Adrenal gland (tissue), 12 donors: ENCODE results near the gene NMRK1. TPM values are rescaled to one million over a fixed set of nuclear protein-coding genes. Genes with fewer than 3 reads are reported as not detected.

ENCODE experiments used
- DNase-seq, 7 donors: peaks; one replicate each; pipeline ENCODE4 v3.0.0-alpha.2; 2019 to 2020
- H3K27ac ChIP-seq, 5 donors: fragments of 200-600 bp; sonication (generic) in 4 of 5; 1 replicate in 3 of 5; 2 replicates in 2 of 5; pipeline versions ENCODE4 v1.5.1 to v1.8.0; 2016 to 2020; ENCODE audit warnings: mild to moderate bottlenecking in 1 of 5
- H3K27me3 ChIP-seq: fragments of 200-600 bp; 2 replicates; pipeline ENCODE4 v1.8.0; 2021
- H3K36me3 ChIP-seq, 2 donors: fragments of 200-600 bp; replicated peaks in 1 of 2; 1 replicate in 1 of 2; 2 replicates in 1 of 2; pipeline versions ENCODE4 v1.5.1 to v1.8.0; 2018 to 2022
- H3K4me1 ChIP-seq, 2 donors: fragments of 200-600 bp; replicated peaks in 1 of 2; 1 replicate in 1 of 2; 2 replicates in 1 of 2; pipeline versions ENCODE4 v1.5.1 to v1.8.0; 2018 to 2021
- H3K4me3 ChIP-seq, 4 donors: fragments of 200-600 bp; sonication (generic) in 3 of 4; one replicate each; pipeline ENCODE4 v1.5.1; 2016 to 2018
- H3K9me3 ChIP-seq, 3 donors: fragments of 200-600 bp; sonication (generic) in 1 of 3; replicated peaks in 1 of 3; 1 replicate in 2 of 3; 2 replicates in 1 of 3; pipeline versions ENCODE4 v1.5.1 to v1.8.0; 2016 to 2021
- CTCF ChIP-seq, 6 experiments: fragments of 450-650 bp in 4 of 6; fragments of 200-600 bp in 2 of 6; sonication (generic) in 1 of 6; IDR thresholded peaks; 1 replicate in 5 of 6; 2 replicates in 1 of 6; pipeline versions ENCODE4 v1.5.1 to v1.8.0; 2016 to 2021; ENCODE audit warnings: antibody characterized with exemption in 6 of 6, mild to moderate bottlenecking in 2 of 6, moderate library complexity in 1 of 6
- POLR2A ChIP-seq, 2 donors: fragments of 450-650 bp; IDR thresholded peaks; one replicate each; pipeline ENCODE4 v1.6.1; 2017; ENCODE audit warnings: antibody characterized with exemption in 2 of 2, mild to moderate bottlenecking in 2 of 2, moderate library complexity in 1 of 2
- WGBS, 4 donors: extraction: QIAGEN DNeasy Blood & Tissue Kit in 2 of 4; methylation state at CpG; one replicate each; pipeline versions ENCODE4 v1.1.5 to v1.1.7; 2013 to 2017; 5-methylcytosine and 5-hydroxymethylcytosine counted together
- intact Hi-C, 2 donors: fragments of 100-400 bp; cut with DNase I; formaldehyde crosslinking; loops; one replicate each; pipeline versions ENCODE4 v1.14.1 to v1.15.0; 2022 to 2023
- polyA plus RNA-seq, 3 donors: library from polyadenylated mRNA; stranded (reverse); fragments of 200-250 nt in 2 of 3; fragments of 350-450 nt in 1 of 3; fragmentation: Illumina TruSeq in 1 of 3; extraction: RNeasy Lipid Tissue Mini Kit (QIAGEN cat#74804) in 1 of 3; gene quantifications; one replicate each; pipeline ENCODE4 v1.2.3, GENCODE V29; 2013 to 2014
- small RNA-seq, 2 donors: library from RNA; depleted of rRNA; stranded (forward); fragments of <200 nt; gene quantifications; one replicate each; pipeline ENCODE3, GENCODE V24; 2016
- total RNA-seq, 9 donors: library from RNA; depleted of rRNA in 4 of 9; stranded (reverse); fragments of >200 nt in 4 of 9; fragments of 120-200 nt in 1 of 9; fragmentation: NEBNext Ultra II Directional in 1 of 9; extraction: Animal tissue kit (Norgen Biotek cat#: 25700) in 1 of 9; gene quantifications; one replicate each; pipeline versions ENCODE4 v1.1.0 to v1.2.4, GENCODE V29; 2013 to 2023
- donor health status: healthy with polysubstance abuse.
- donor health status: Bipolar disorder and iron deficiency.
- donor health status: DM: yes; HTN: yes; CAD: no.
- donor health status: DM: no; HTN: no; CAD: no.
- donor health status: DM: no; HTN: no; CAD: no.
- donor health status: DM: yes; HTN: yes; CAD: no.

NMRK1 gene
- total and polyA plus RNA-seq, 12 donors: 4.3 to 93.2 (median 21.3) TPM

GRCh38 chr9:75019022-75019421 is 68.9 kb downstream of the NMRK1 start:
- intact Hi-C loops: no loop called here

GRCh38 chr9:75017378-75017777 is 70.6 kb downstream of the NMRK1 start:
- intact Hi-C loops: no loop called here
- 89 to 98% (median 96%) methylated on average over 3 of the region's 3 CpGs for WGBS, 4 donors

More at GRCh38 chr9:75019022-75019421, 68.9 kb downstream of the NMRK1 start:
- 94 to 97% (median 96%) methylated on average over 5 of the region's 5 CpGs for WGBS, 4 donors
- no peak overlapping the region for H3K4me3 ChIP-seq
- H3K9me3 ChIP-seq: no peaks in the 10 kb centered on the region
- no peaks in the 10 kb centered on the region for H3K27me3 ChIP-seq
- peaks cover 0 to 8% of the 10 kb centered on the region in 2 donors for H3K4me1 ChIP-seq
- no peaks in the 10 kb centered on the region for H3K36me3 ChIP-seq
- H3K27ac ChIP-seq: no peak overlapping the region
- no peak for DNase-seq
- no peak for TF ChIP-seq CTCF (IDR thresholded peaks at IDR 0.05)
- TF ChIP-seq POLR2A (IDR thresholded peaks at IDR 0.05): no peak

GRCh38 chr9:75013735-75014134 is 74.2 kb downstream of the NMRK1 start:
- 87 to 93% (median 91%) methylated on average over 2 of the region's 2 CpGs for WGBS, 4 donors

More at GRCh38 chr9:75017378-75017777, 70.6 kb downstream of the NMRK1 start:
- Histone ChIP-seq H3K27me3 (no peaks in the 10 kb centered on the region), H3K4me1 (no peaks in the 10 kb centered on the region), H3K27ac (no peak overlapping the region), H3K9me3 (no peaks in the 10 kb centered on the region), H3K36me3 (no peaks in the 10 kb centered on the region), H3K4me3 (no peak overlapping the region)
- DNase-seq: no peak
- no peak for TF ChIP-seq CTCF (IDR thresholded peaks at IDR 0.05)
- no peak for TF ChIP-seq POLR2A (IDR thresholded peaks at IDR 0.05)

More at GRCh38 chr9:75013735-75014134, 74.2 kb downstream of the NMRK1 start:
- no peak overlapping the region for H3K4me3 ChIP-seq
- H3K27me3 ChIP-seq: no peaks in the 10 kb centered on the region
- no peaks in the 10 kb centered on the region for H3K36me3 ChIP-seq
- intact Hi-C loops: no loop called here
- no peak overlapping the region for H3K27ac ChIP-seq
- DNase-seq: no peak
- no peaks in the 10 kb centered on the region for H3K4me1 ChIP-seq
- no peaks in the 10 kb centered on the region for H3K9me3 ChIP-seq
- no peak for TF ChIP-seq CTCF (IDR thresholded peaks at IDR 0.05)
- TF ChIP-seq POLR2A (IDR thresholded peaks at IDR 0.05): no peak

Small RNAs within 50 kb of the gene (small RNA-seq; reads per million reads assigned to genes)
- gene RF02271: 0 reads per million in 2 donors

Other genes starting within 250 kb of the NMRK1 start
- gene TRPM6, start 200.2 kb downstream of the NMRK1 start, total RNA-seq: under 1 TPM; under 0.01 to 0.43 (median 0.25) TPM
- gene TRPM6, start 200.2 kb downstream of the NMRK1 start, polyA plus RNA-seq: under 1 TPM; 0.10 to 0.20 (median 0.16) TPM
- gene C9orf40, start 135.2 kb downstream of the NMRK1 start, total RNA-seq: 1 to 10 TPM; 1.4 to 4.6 (median 2.8) TPM
- 1 to 10 TPM; 1.4 to 2.6 (median 1.8) TPM for gene C9orf40, start 135.2 kb downstream of the NMRK1 start, polyA plus RNA-seq
- gene CARNMT1, start 59.9 kb downstream of the NMRK1 start, total RNA-seq: 10 to 100 TPM; 11.3 to 76.8 (median 19.0) TPM
- 10 to 100 TPM in 1 of 3 donors, 1 to 10 TPM in 2; 3.3 to 13.4 (median 4.1) TPM for gene CARNMT1, start 59.9 kb downstream of the NMRK1 start, polyA plus RNA-seq
- 10 to 100 TPM; 23.5 to 52.2 (median 35.1) TPM for gene OSTF1, start 359 bp upstream of the NMRK1 start, total RNA-seq
- gene OSTF1, start 359 bp upstream of the NMRK1 start, polyA plus RNA-seq: 10 to 100 TPM; 21.0 to 41.4 (median 29.4) TPM